G401 (cell line): ENCODE results near the gene TBC1D30. TPM values are rescaled to one million over a fixed set of nuclear protein-coding genes. Genes with fewer than 3 reads are reported as not detected.
"Not testable (repeated sequence)": the region's sequence is repeated elsewhere in the genome, so short reads cannot be mapped to it uniquely, and the experiment has no call there.

Source experiments
- DNase-seq: peaks from one replicate; pipeline ENCODE4 v3.0.0-alpha.2; 2015; ENCODE audit warnings: low spot score
- in situ Hi-C: cut with HindIII; loops from 2 replicates; pipeline ENCODE4 v1.10.0; 2016; ENCODE audit warnings: low sequenced_read_pairs, mixed read lengths
- total RNA-seq: library from RNA; depleted of rRNA; stranded (reverse); fragments of >200 nt; shearing (Covaris generic); gene quantifications from 2 replicates; pipeline ENCODE4 v1.2.3, GENCODE V29; 2014

The TBC1D30 gene
- total RNA-seq, 1 experiment from 2014 or later = 16.0 TPM

- in situ Hi-C loops = no loop called here
Measured at GRCh38 chr12:64801381-64801780, 23.1 kb upstream of the TBC1D30 start.

GRCh38 chr12:64802180-64802775 lies 22.2 kb upstream of the TBC1D30 start:
- DNase-seq = peak; percentile 56
- in situ Hi-C loops = not testable (repeated sequence)

More at GRCh38 chr12:64801381-64801780, 23.1 kb upstream of the TBC1D30 start:
- peak; percentile 19 for DNase-seq

DNA sequence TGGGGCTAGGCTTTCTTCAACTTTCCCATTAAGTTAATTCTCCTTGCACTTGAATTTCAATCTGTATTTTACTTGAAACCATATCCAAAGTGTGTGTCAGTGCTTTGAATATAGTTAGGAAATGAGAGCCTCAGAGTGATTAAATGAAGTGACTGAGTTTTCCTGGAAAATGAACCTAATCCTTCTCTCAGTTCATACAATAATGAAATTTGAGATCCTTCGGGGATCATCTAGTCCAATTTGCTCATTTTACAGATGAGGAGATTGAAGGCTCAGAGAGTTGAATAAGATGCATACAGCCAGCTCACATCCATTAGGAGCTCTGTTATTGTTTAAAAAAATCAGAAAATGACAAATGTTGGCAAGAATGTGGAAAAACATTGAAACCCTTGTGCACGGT lies 18.3 kb upstream of the TBC1D30 start:
- no peak for DNase-seq
- in situ Hi-C loops = no loop called here

GRCh38 chr12:64806593-64807460 lies 17.6 kb upstream of the TBC1D30 start:
- DNase-seq = no peak
- in situ Hi-C loops = no loop called here

DNA sequence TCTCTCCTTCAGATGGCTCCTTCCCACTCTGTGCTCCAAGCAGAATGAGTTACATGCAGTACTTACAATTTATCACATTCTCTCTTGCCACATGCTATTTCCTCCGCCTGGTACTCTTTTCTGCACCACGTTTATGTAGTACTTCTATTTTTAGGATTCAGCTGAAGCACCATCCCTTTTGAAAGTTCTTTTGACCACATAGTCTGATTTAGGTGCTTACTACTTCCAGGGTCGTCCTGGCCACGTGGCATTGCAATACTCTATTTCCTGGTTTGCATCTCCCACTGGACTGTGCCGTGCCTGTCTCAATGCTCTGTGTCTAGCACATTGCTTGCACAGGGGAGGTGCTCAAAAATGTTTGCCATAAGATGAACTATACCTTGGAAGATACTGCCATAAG lies 16.3 kb upstream of the TBC1D30 start:
- no peak for DNase-seq
- in situ Hi-C loops = no loop called here

- in situ Hi-C loops = no loop called here
Measured at GRCh38 chr12:64810831-64811230, 13.6 kb upstream of the TBC1D30 start.

DNA sequence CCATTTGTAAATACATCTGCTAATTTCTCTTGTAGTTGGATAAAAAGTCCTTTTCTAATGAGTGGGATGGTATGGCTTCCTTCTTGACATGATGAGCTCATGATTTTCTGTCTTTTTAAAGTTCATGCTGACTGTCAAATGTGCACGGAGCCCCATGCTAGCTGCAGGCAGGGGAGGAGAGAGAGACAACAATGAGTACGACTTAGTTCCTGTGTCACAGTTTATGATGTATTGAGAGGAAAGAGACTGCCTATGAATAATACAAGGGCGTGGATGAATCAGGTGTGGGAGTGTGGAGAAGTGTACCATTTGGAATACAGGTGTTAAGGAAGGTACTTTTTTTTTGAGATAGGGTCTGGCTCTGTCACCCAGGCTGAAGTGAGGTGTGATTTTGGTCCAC lies 10.7 kb upstream of the TBC1D30 start:
- in situ Hi-C loops = no loop called here
- DNase-seq = no peak

More at GRCh38 chr12:64810831-64811230, 13.6 kb upstream of the TBC1D30 start:
- no peak for DNase-seq

- in situ Hi-C loops = no loop called here
Measured at GRCh38 chr12:64814432-64814831, 10.0 kb upstream of the TBC1D30 start.

DNA sequence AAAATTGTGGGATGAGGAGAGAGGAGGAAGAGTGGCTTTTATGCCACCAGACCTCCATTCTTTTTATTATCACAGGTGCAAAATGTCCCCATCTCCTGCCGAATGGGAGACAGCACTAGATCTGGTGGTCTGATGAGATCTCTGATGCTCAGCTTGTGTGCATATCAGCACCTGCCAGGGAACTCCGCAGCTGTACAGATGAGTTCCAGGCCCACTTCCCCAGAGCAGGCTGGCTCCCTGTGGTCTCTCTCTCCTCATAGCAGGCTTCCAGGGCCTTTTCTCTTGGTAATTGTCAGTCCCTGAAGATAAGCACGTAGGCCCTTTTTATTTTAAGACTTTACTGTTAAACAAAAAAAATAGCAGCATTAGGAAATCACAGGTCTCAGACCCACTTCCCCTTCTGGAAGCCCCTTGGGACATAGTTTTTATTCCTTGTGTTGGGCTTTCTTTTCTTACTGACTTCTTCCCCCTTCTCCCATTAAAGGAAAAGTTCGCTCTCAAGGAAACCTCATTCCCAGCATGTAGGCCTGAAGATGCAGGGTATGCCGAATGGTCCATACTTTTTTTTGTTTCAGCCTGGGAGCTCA lies 4.5 kb upstream of the TBC1D30 start:
- in situ Hi-C loops = no loop called here
- DNase-seq = no peak

More at GRCh38 chr12:64814432-64814831, 10.0 kb upstream of the TBC1D30 start:
- peak; percentile 19 for DNase-seq

DNA sequence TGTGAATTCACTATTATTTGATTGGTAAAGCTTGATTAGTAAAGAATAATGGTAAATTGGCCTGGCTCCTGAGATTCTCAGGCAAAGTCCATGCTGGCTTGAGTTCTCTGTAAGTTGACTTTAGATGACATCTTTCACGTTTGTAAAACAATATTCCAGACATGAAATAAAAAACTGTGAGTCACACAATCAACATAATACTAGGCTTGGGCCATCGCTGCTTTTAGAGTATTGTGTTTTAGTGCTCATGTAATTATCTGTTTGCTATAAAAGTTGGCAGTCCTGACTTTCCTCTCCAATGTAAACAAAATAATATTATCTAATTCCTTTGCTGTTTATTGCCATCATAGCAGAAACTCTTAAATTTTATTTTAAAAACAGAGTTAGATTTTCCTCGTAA lies 3.9 kb upstream of the TBC1D30 start:
- no peak for DNase-seq
- in situ Hi-C loops = no loop called here

DNA sequence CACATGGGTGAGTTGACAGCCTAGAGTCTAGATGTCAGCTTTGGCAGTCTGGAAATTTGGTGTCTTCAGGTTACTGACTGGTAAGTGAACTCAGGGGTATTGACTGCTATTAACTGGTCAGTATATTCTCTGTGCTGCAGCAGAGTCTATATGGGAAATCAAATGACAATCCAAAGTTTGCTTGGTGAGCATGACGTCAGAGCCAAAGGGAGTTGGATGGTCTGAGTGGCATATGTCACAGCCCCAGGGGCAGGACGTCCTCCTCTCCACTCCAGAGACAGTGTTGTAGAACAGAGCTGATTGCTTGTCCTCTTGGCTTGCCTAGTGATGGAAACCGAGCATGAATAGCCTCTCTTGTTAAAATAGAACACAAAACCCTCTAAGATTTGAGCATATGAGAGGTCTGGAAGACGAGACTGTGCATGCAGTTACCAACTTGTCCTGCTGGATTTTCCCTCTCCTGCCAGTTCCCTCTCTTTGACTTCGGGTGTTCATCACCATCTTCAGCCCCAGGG lies 3.3 kb upstream of the TBC1D30 start:
- DNase-seq = no peak
- in situ Hi-C loops = no loop called here

DNA sequence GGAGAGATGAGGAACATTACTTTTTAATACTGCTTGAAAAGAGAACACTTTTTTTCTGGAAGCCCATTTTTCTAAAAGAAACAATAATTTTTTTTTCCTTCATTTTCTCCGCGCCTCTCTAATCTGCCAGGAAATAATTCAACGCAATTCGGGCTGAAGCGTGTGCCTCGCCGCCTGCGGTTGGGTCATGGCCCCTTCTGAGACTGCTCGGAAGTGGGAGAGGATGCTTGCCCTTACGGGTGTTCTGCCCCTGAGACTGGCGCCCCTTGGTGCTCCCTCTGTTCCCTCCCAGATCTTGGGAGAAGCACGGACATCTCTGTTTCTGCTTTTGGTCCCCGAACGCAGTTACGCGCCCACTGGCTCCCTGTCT lies 332 bp upstream of the TBC1D30 start:
- in situ Hi-C loops = no loop called here
- no peak for DNase-seq

GRCh38 chr12:64825143-64826021 lies 935 bp downstream of the TBC1D30 start:
- peak; percentile 63 for DNase-seq
- in situ Hi-C loops = no loop called here

DNA sequence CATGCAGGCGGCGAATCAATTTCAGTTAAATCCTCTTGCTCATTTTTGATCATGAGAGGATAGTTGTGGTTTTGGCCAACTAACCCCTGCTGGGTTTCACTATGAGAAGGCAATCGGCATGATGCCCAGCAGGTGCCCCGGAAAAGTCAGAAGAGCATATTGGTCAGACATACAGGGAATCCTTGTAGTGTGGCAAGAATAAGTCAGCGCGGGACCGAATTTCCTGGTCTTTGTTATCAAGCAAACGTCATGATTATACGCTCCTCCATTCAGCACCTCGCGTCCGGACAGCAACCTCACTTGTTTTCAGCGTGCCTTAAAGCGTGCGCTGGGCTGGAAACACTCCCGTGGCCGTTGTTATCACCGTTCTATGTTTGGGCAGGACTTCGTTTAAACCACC lies 1.8 kb downstream of the TBC1D30 start:
- DNase-seq = peak; percentile 63
- in situ Hi-C loops = no loop called here

DNA sequence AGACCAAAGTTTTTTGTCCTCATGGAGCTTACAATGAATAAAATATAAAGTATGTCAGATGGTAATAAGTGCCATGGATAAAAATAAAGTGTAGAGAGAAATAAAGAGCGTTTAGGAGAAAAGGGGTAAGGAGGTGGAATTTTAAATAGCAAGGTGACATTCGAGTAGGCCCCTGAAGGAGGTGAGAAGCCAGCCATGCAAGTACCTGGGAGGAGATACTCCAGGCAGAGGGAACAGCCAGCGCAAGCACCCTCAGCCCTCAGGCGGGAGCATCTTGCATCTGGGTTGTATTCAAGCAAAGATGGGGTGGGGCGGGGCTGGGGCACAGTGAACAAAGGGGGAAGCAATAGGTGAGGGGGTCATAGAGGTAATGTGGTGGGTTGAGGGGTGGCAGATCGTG lies 4.3 kb downstream of the TBC1D30 start:
- DNase-seq = no peak
- in situ Hi-C loops = no loop called here

DNA sequence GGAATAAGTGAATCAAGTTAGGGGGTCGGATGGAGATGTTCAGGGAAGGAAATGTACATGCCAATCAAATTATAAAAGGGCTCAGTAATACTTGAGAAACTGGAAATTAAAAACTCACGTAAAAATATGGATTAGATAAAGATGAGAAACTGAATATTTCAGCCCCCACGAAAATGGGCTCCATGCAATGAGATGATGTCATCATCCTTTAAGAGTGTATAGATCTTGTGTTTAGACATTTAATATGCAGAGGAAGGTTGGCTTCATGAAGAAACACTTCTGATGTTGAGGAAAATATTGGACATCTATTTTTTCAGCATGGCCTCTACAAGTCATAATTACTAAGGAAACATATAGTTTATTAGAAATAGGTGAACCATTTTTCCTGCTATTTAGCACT lies 9.5 kb downstream of the TBC1D30 start:
- no peak for DNase-seq
- in situ Hi-C loops = no loop called here

- in situ Hi-C loops = no loop called here
- DNase-seq = no peak
Measured at GRCh38 chr12:64835901-64836300, 11.5 kb downstream of the TBC1D30 start.

- in situ Hi-C loops = no loop called here
- no peak for DNase-seq
Measured at GRCh38 chr12:64836856-64837255, 12.4 kb downstream of the TBC1D30 start.

GRCh38 chr12:64837427-64837826 lies 13.0 kb downstream of the TBC1D30 start:
- in situ Hi-C loops = no loop called here
- DNase-seq = no peak
